Transverse colon (tissue), 4 donors: ENCODE measurements around the gene ZNF487. TPM values are rescaled to one million over a fixed set of nuclear protein-coding genes. Genes with fewer than 3 reads are reported as not detected.

Source experiments
- DNase-seq: peaks from one replicate; pipeline ENCODE4 v3.0.0-alpha.2; 2019
- H3K27ac ChIP-seq, 4 donors: fragments of 200-600 bp; sonication (generic); 2 replicates each; pipeline ENCODE4 v1.5.1; 2016 to 2018; ENCODE audit warnings: inconsistent platforms in 4 of 4
- H3K27me3 ChIP-seq: fragments of 200-600 bp; sonication (generic); 2 replicates; pipeline ENCODE4 v1.5.1; 2017; ENCODE audit warnings: inconsistent platforms
- H3K36me3 ChIP-seq, 4 donors: fragments of 200-600 bp; sonication (generic); 2 replicates each; pipeline ENCODE4 v1.5.1; 2017 to 2019; ENCODE audit warnings: inconsistent platforms in 4 of 4
- H3K4me1 ChIP-seq, 4 donors: fragments of 200-600 bp; sonication (generic); 2 replicates each; pipeline ENCODE4 v1.5.1; 2017 to 2020; ENCODE audit warnings: inconsistent platforms in 4 of 4
- H3K4me3 ChIP-seq, 4 donors: fragments of 200-600 bp; sonication (generic); 1 replicate in 1 of 4; 2 replicates in 3 of 4; pipeline versions ENCODE4 v1.5.1 to v1.6.1; 2017 to 2019; ENCODE audit warnings: inconsistent platforms in 4 of 4
- H3K9me3 ChIP-seq, 2 donors: fragments of 200-600 bp; sonication (generic); 2 replicates each; pipeline ENCODE4 v1.5.1; 2017 to 2019; ENCODE audit warnings: inconsistent platforms in 2 of 2
- CTCF ChIP-seq, 5 experiments: fragments of 200-600 bp in 3 of 5; fragments of 450-650 bp in 2 of 5; sonication (generic) in 3 of 5; IDR thresholded peaks; 1 replicate in 2 of 5; 2 replicates in 3 of 5; pipeline ENCODE4 v1.5.1; 2016 to 2017; ENCODE audit warnings: antibody characterized with exemption in 5 of 5, inconsistent platforms in 3 of 5, mild to moderate bottlenecking in 2 of 5, moderate library complexity in 1 of 5
- EP300 ChIP-seq: sonication (generic); formaldehyde crosslinking; IDR thresholded peaks from one replicate; pipeline ENCODE4 v1.6.1; 2017; ENCODE audit warnings: antibody characterized with exemption, low read depth
- POLR2A ChIP-seq: fragments of 450-650 bp; IDR thresholded peaks from one replicate; pipeline ENCODE4 v1.6.1; 2016; ENCODE audit warnings: antibody characterized with exemption, mild to moderate bottlenecking, moderate library complexity
- POLR2AphosphoS5 ChIP-seq, 3 donors: sonication (generic); formaldehyde crosslinking; IDR thresholded peaks; one replicate each; pipeline ENCODE4 v1.6.1; 2016; ENCODE audit warnings: antibody characterized with exemption in 3 of 3
- WGBS, 2 donors: methylation state at CpG; one replicate each; pipeline ENCODE4 v1.1.5; 2018; ENCODE audit warnings: low coverage in 1 of 2; 5-methylcytosine and 5-hydroxymethylcytosine counted together
- in situ Hi-C, 4 donors: fragments of 200-750 bp; cut with MboI; loops; one replicate each; pipeline versions ENCODE4 v1.15.0 to v1.15.1; 2017; ENCODE audit warnings: low sequenced_read_pairs in 3 of 4, low pct_ligation_motif_present in 1 of 4, low pct_unique_long_range_greater_than_20kb in 1 of 4
- intact Hi-C: fragments of 100-400 bp; cut with DNase I; formaldehyde crosslinking; loops from one replicate; pipeline ENCODE4 v1.15.1; 2023; ENCODE audit warnings: low total_unique reads
- total RNA-seq, 4 donors: library from RNA; depleted of rRNA; stranded (reverse); fragments of >200 nt; gene quantifications; one replicate each; pipeline ENCODE4 v1.1.0, GENCODE V29; 2016

ZNF487 gene
- total RNA-seq, 4 donors from 2014 or later: 6.3 to 15.0 (median 7.9) TPM

DNA sequence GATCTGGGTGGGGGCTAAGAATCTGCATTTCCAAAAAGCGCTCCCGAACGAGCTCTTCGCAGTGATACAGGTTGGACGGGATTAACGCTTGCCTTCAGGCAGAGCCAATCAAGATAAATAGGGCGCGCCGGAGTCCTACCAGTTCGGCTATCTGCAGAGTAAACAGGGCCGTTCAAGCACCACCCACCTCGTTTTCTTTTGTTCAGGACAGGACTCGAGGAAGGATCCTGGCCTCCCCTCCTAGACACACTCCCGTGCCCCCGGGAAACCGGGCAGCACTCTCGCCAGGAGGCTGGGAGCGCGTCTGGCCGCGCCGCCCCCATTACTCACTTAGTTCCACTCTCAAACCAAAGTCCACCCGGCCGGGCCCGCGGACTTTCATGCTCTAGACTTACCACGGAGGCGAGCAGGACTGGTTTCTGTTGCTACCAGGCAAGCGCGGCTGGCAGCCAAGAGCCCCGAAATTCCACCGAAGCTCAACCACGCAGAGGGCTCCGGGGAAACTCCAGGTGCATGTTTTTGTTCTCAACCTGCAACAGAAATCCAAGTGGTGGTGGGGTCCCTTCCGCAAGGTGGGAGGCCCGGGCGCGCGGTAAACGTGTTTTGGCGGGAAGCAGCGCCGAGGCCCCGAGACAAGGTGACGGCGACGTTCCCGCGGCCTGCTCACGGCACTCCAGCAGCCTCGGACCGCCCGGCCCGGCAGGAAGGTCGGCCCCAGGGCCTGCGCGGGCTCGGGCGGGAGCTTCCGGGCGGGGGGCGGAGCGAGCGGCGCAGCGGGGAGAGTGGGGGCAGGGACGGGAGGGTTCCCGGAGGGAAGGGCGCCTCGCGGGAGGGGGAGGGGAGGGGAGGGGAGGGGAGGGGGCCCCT lies 40.6 kb upstream of the ZNF487 start:
- 2% methylated on average over 41 of the region's 71 CpGs; no CpG with 5 or more reads in 1 of the 2 donors for WGBS, 2 donors
- Histone ChIP-seq H3K27me3 (no peaks in the 10 kb centered on the region), H3K27ac (peak overlapping the region; percentile 98 to 100 (median 99)), H3K36me3 (peaks cover 0 to 32% (median 9%) of the 10 kb centered on the region in 4 donors), H3K4me1 (peaks cover 25 to 65% (median 44%) of the 10 kb centered on the region in 4 donors), H3K9me3 (no peaks in the 10 kb centered on the region), H3K4me3 (peak overlapping the region; percentile 62 to 86 (median 69))
- in situ Hi-C loops (loop anchor here in 1 of 4 donors (5.0 kb wide), 1 partner anchor 56 kb away; no protein-coding TSS in a partner anchor), intact Hi-C loops (no loop called here)
- peak; percentile 85 for DNase-seq
- no peak for TF ChIP-seq CTCF (IDR thresholded peaks at IDR 0.05)
- TF ChIP-seq POLR2AphosphoS5 (IDR thresholded peaks at IDR 0.05): peak in 2 of 3 donors; percentile 5 to 57
- peak; percentile 76 for TF ChIP-seq POLR2A
- no peak for TF ChIP-seq EP300

DNA sequence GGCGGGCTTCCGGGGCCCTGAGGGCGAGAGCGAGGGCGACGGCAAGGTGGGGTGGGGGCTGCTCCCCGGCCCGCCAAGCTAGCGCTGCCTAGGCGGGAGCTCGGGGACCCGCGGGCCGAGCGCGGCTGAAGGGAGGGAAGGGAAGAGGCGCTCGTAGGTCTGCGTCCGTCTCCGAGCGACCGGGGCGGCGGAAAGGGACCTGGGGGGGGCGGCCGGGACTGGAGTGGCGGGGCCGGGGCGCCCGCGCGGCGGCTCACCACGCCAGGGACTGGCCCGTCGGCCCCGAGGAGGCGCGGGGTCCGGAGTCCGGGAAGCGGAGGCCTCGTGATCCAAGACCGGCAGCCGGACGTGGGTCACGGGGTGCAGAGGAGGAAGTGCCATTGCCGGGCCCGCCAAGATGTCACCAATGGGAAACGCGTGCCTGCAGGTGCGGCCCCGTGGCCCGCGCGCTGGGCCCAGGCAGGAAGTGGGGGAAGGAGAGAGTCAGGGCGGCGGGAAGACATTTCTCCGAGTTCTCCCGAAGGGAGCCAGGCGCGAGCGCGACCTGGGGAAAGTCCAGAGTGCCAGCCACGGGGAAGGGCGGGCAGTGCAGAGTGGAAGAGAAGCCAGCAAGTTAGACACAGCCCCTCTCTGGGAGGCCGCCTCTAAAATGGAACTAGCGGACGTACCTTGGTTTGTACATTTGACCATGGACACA lies 39.8 kb upstream of the ZNF487 start:
- Histone ChIP-seq H3K36me3 (peaks cover 0 to 24% (median 6%) of the 10 kb centered on the region in 4 donors), H3K4me3 (peak overlapping the region; percentile 62 to 86 (median 69)), H3K27me3 (no peaks in the 10 kb centered on the region), H3K9me3 (no peaks in the 10 kb centered on the region), H3K4me1 (peaks cover 33 to 73% (median 50%) of the 10 kb centered on the region in 4 donors), H3K27ac (peak overlapping the region; percentile 98 to 100 (median 99))
- intact Hi-C loops (no loop called here), in situ Hi-C loops (loop anchor here in 1 of 4 donors (5.0 kb wide), 1 partner anchor 55 kb away; no protein-coding TSS in a partner anchor)
- WGBS, 2 donors: 0% methylated on average over 47 of the region's 70 CpGs; no CpG with 5 or more reads in 1 of the 2 donors
- DNase-seq: peak; percentile 95
- TF ChIP-seq POLR2A: peak; percentile 83
- TF ChIP-seq POLR2AphosphoS5 (IDR thresholded peaks at IDR 0.05): peak; percentile 80 to 91 (median 91)
- TF ChIP-seq CTCF (IDR thresholded peaks at IDR 0.05): no peak
- peak; percentile 23 for TF ChIP-seq EP300

- Histone ChIP-seq H3K9me3 (no peaks in the 10 kb centered on the region), H3K36me3 (peaks cover 0 to 5% (median 2%) of the 10 kb centered on the region in 4 donors), H3K27me3 (no peaks in the 10 kb centered on the region), H3K4me3 (no peak overlapping the region), H3K27ac (peak overlapping the region; percentile 98 to 100 (median 99)), H3K4me1 (peaks cover 33 to 89% (median 64%) of the 10 kb centered on the region in 4 donors)
- in situ Hi-C loops: loop anchor here in 1 of 4 donors (5.0 kb wide), 1 partner anchor 53 kb away; no protein-coding TSS in a partner anchor
- TF ChIP-seq EP300 (no peak), CTCF (IDR thresholded peaks at IDR 0.05) (no peak), POLR2AphosphoS5 (IDR thresholded peaks at IDR 0.05) (no peak), POLR2A (no peak)
- no peak for DNase-seq
- 33 to 60% methylated on average over 2 of the region's 2 CpGs for WGBS, 2 donors
- intact Hi-C loops: no loop called here
These were observed 38.0 kb upstream of the ZNF487 start for GRCh38 chr10:43398939-43399319.
